ENCODE measurements around the gene PROSER2. TPM values are rescaled to one million over a fixed set of nuclear protein-coding genes. Genes with fewer than 3 reads are reported as not detected.

PROSER2 gene
- total RNA-seq, 2 donors from 2014 or later: 29.3 to 58.3 TPM

DNA sequence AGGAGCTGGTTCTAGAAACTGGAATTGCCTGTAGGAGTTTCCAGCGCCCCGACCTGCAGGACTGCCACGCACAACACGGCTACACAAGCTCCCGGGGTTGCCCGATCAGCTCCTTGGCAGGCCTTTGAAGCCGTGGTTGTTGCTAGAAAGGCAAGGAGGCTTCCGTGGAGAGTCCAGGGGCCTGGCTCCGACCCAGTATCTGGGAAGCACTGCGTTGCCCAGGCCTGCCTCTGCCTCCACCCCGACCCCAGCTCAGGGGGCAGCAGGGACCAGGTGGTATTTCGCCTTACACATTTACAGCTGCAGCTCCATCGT, 54.4 kb downstream of the PROSER2 start:
- no peaks in the 10 kb centered on the region for H3K27me3 ChIP-seq
- no peak overlapping the region for H3K4me3 ChIP-seq
- H3K36me3 ChIP-seq (replicated peaks in 1 of 2; ENCODE audit: insufficient read depth in 1 of 2, low read depth in 2 of 2): no peaks in the 10 kb centered on the region
- TF ChIP-seq, protein P1, sequence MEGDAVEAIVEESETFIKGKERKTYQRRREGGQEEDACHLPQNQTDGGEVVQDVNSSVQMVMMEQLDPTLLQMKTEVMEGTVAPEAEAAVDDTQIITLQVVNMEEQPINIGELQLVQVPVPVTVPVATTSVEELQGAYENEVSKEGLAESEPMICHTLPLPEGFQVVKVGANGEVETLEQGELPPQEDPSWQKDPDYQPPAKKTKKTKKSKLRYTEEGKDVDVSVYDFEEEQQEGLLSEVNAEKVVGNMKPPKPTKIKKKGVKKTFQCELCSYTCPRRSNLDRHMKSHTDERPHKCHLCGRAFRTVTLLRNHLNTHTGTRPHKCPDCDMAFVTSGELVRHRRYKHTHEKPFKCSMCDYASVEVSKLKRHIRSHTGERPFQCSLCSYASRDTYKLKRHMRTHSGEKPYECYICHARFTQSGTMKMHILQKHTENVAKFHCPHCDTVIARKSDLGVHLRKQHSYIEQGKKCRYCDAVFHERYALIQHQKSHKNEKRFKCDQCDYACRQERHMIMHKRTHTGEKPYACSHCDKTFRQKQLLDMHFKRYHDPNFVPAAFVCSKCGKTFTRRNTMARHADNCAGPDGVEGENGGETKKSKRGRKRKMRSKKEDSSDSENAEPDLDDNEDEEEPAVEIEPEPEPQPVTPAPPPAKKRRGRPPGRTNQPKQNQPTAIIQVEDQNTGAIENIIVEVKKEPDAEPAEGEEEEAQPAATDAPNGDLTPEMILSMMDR (IDR thresholded peaks at IDR 0.05): no peak
- no peak for TF ChIP-seq POLR2A (IDR thresholded peaks at IDR 0.05)
- ATAC-seq (no peak), DNase-seq (no peak)
- WGBS, 2 donors: 84 to 94% methylated on average over 11 to 13 of the region's 13 CpGs
- peak overlapping the region; percentile 90 to 94 (median 90) for H3K27ac ChIP-seq
- intact Hi-C loops (cut with DNase I): no loop called here
- H3K9me3 ChIP-seq: no peaks in the 10 kb centered on the region
- H3K4me1 ChIP-seq: peaks cover 50% of the 10 kb centered on the region

DNA sequence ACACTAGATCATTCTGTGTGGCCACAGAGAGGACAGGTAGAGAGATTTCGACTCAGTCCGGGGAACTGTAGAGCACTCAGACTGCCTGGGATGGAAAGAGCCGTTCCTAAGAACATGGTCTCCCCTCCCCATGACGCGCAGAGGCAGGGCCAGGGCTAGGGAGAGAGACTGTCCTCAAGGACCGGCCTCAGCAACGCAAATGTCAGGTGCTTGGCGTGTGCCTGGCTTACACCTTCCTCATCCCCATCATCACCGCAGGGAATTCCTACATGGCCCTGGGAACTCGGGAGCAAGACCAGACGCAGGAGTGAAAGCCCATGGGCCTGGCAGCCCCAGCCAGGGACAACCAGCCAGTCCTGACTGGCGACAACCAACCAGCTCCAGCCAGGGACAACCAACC, 55.6 kb downstream of the PROSER2 start:
- Histone ChIP-seq H3K9me3 (no peaks in the 10 kb centered on the region), H3K27ac (no peak overlapping the region), H3K36me3 (replicated peaks in 1 of 2; ENCODE audit: insufficient read depth in 1 of 2, low read depth in 2 of 2) (no peaks in the 10 kb centered on the region), H3K27me3 (no peaks in the 10 kb centered on the region), H3K4me1 (peaks cover 50% of the 10 kb centered on the region), H3K4me3 (no peak overlapping the region)
- DNase-seq: no peak
- intact Hi-C loops (cut with DNase I): no loop called here
- TF ChIP-seq, protein P1 (IDR thresholded peaks at IDR 0.05): no peak
- no peak for TF ChIP-seq POLR2A (IDR thresholded peaks at IDR 0.05)
- ATAC-seq: no peak
- WGBS, 2 donors: 85 to 94% methylated on average over 5 to 8 of the region's 12 CpGs

DNA sequence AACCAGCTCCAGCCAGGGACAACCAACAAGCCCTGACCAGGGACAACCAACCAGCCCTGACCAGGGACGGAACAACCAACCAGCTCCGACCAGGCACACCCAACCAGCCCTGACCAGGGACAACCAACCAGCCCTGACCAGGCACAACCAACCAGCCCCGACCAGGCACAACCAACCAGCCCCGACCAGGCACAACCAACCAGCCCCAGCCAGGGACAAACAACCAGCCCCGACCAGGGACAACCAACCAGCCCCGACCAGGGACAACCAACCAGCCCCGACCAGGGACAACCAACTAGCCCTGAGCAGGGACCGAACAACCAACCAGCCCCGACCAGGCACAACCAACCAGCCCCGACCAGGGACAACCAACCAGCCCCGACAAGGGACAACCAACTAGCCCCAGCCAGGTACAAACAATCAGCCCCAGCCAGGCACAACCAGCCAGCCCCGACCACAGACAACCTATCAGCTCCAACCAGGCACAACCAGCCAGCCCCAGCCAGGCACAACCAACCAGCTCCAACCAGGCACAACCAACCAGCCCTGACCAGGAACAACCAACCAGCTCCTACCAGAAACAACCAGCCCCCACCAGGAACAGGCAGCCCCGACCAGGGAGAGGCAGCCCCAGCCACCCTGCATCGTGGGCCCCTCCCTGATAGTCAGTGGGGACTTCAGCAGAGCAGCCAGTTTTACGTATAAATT, 56.4 kb downstream of the PROSER2 start:
- Histone ChIP-seq H3K27me3 (no peaks in the 10 kb centered on the region), H3K4me1 (peaks cover 44% of the 10 kb centered on the region), H3K36me3 (replicated peaks in 1 of 2; ENCODE audit: insufficient read depth in 1 of 2, low read depth in 2 of 2) (no peaks in the 10 kb centered on the region), H3K9me3 (no peaks in the 10 kb centered on the region), H3K27ac (no peak overlapping the region), H3K4me3 (no peak overlapping the region)
- TF ChIP-seq, protein P1 (IDR thresholded peaks at IDR 0.05): no peak
- TF ChIP-seq POLR2A (IDR thresholded peaks at IDR 0.05): no peak
- WGBS, 2 donors: 80 to 84% methylated on average over 8 to 15 of the region's 15 CpGs
- intact Hi-C loops (cut with DNase I): no loop called here
- no peak for DNase-seq
- no peak for ATAC-seq

DNA sequence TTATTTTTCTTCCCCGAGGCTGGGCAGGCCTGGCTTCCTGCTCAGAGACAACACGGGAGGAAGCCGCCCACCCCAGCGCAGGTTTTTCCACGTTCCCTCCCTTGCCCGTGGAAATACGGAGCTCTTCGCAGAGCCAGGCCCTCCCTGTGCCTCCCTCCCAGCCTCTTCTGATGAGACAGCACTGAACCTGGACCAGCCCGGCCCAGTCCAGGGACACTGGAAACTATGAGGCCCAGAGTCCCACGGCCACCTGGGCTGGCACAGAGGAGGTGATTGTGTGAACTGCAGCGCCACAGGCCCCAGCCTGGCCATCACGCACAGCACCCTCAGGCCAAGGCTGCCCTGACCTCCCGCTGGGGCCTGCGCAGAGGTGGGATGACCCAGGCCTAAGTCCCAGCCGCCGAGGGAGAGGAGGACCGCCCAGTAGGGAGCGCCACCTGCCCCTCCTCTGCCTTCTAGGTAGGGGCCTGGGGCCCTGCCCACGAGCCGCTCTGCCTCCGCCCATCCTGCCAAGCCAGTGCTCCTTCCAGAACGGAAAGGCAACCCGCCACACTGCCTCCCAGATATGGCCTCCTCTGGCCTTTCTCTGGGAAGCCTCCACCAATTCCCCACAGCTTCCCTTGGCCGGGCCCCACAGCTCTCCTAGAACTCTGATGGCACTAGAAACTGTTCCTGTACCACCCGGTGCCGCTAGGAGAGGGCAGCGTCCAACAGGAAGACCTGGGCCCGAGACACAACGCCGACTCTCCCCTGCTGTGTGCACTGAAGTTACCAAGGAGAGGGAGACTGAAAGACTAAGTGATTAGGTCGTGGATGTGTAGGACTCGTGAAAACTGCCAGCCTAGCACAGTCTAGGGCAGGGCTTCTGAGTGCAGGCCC, 57.2 kb downstream of the PROSER2 start:
- Histone ChIP-seq H3K36me3 (replicated peaks in 1 of 2; ENCODE audit: insufficient read depth in 1 of 2, low read depth in 2 of 2) (no peaks in the 10 kb centered on the region), H3K27me3 (no peaks in the 10 kb centered on the region), H3K27ac (no peak overlapping the region), H3K9me3 (no peaks in the 10 kb centered on the region), H3K4me1 (peaks cover 36% of the 10 kb centered on the region), H3K4me3 (no peak overlapping the region)
- WGBS, 2 donors: 91 to 96% methylated on average over 27 to 32 of the region's 32 CpGs
- TF ChIP-seq, protein P1 (IDR thresholded peaks at IDR 0.05): no peak
- TF ChIP-seq POLR2A (IDR thresholded peaks at IDR 0.05): no peak
- intact Hi-C loops (cut with DNase I): no loop called here
- no peak for ATAC-seq
- DNase-seq: no peak

Measured in body of pancreas (tissue), 4 donors.